ENCODE results near the gene HTT. TPM values are rescaled to one million over a fixed set of nuclear protein-coding genes. Genes with fewer than 3 reads are reported as not detected.

The HTT gene
- total and polyA plus RNA-seq, 2 of the 13 experiments (the other 11 are each of a cell fraction or from before 2014, with no cell fraction given): 17.5 to 19.5 TPM

- TF ChIP-seq HMGXB4 (CRISPR knock-in tag; IDR thresholded peaks at IDR 0.05; ENCODE audit: borderline replicate concordance in 1 of 2, low read depth in 1 of 2) (peak; percentile 65 to 72; a peak in 2 of 4 replicates), ZNF383 (CRISPR knock-in tag; IDR thresholded peaks at IDR 0.05; ENCODE audit: borderline replicate concordance) (0 out of 2 replicates have a peak, but pooled peaks have one; percentile 60), ZNF749 (CRISPR knock-in tag; IDR thresholded peaks at IDR 0.05; ENCODE audit: borderline replicate concordance) (no peak), ZNF879 (CRISPR knock-in tag; IDR thresholded peaks at IDR 0.05) (peak; percentile 12; the same call in 1 of the 2 replicates), MTA1 (CRISPR knock-in tag; IDR thresholded peaks at IDR 0.05; ENCODE audit: borderline replicate concordance) (0 out of 2 replicates have a peak, but pooled peaks have one; percentile 55), ZBTB3 (CRISPR knock-in tag; IDR thresholded peaks at IDR 0.05; ENCODE audit: borderline replicate concordance, low read depth) (0 out of 2 replicates have a peak, but pooled peaks have one; percentile 37), ZBTB2 (CRISPR knock-in tag; IDR thresholded peaks at IDR 0.05; ENCODE audit: low read depth) (0 out of 2 replicates have a peak, but pooled peaks have one; percentile 10), ZNF501 (CRISPR knock-in tag; IDR thresholded peaks at IDR 0.05) (peak; percentile 76), ZNF644 (CRISPR knock-in tag; IDR thresholded peaks at IDR 0.05; ENCODE audit: low read depth) (no peak), HOXA3 (CRISPR knock-in tag; IDR thresholded peaks at IDR 0.05) (peak; percentile 12), HNF1B (CRISPR knock-in tag; IDR thresholded peaks at IDR 0.05) (no peak), BCL6 (CRISPR knock-in tag; IDR thresholded peaks at IDR 0.05) (0 out of 2 replicates have a peak, but pooled peaks have one; percentile 7), PHF21A (CRISPR knock-in tag; IDR thresholded peaks at IDR 0.05) (peak; percentile 37; the same call in 1 of the 2 replicates), ZNF558 (CRISPR knock-in tag; IDR thresholded peaks at IDR 0.05; ENCODE audit: borderline replicate concordance) (no peak), NPAS2 (CRISPR knock-in tag; IDR thresholded peaks at IDR 0.05; ENCODE audit: borderline replicate concordance) (no peak), ZNF281 (CRISPR knock-in tag; IDR thresholded peaks at IDR 0.05; ENCODE audit: borderline replicate concordance) (no peak), TCF12 (IDR thresholded peaks at IDR 0.05) (no peak), TCF12 (CRISPR knock-in tag; IDR thresholded peaks at IDR 0.05) (peak; percentile 32; the same call in 1 of the 2 replicates), DDIT3 (CRISPR knock-in tag; IDR thresholded peaks at IDR 0.05) (no peak), SRSF9 (IDR thresholded peaks at IDR 0.05; ENCODE audit: borderline replicate concordance, insufficient read depth, low read depth, low read length, poor library complexity, severe bottlenecking) (no peak)
Observed at GRCh38 chr4:3291969-3292570, 217.6 kb downstream of the HTT start (continued).

Measured in HepG2 (cell line).